ENCODE measurements around the gene CA12. TPM values are rescaled to one million over a fixed set of nuclear protein-coding genes. Genes with fewer than 3 reads are reported as not detected.

The CA12 gene
- total and polyA plus RNA-seq, 2 experiments from 2014 or later = 0.03 TPM; not detected in 1

- no peak for DNase-seq (ENCODE audit: low read depth in 1 of 2, low spot score in 1 of 2)
These were observed 40.8 kb downstream of the CA12 start for GRCh38 chr15:63340878-63341277.

GRCh38 chr15:63340353-63340752, 41.3 kb downstream of the CA12 start:
- H3K4me3 ChIP-seq = no peak overlapping the region
- no peaks in the 10 kb centered on the region for H3K36me3 ChIP-seq
- no peak overlapping the region for H3K27ac ChIP-seq
- DNase-seq (ENCODE audit: low read depth in 1 of 2, low spot score in 1 of 2) = no peak
- no peaks in the 10 kb centered on the region for H3K9me3 ChIP-seq (ENCODE audit: low read depth)
- TF ChIP-seq CTCF (IDR thresholded peaks at IDR 0.05; ENCODE audit: low read depth, low read length) = no peak
- no peaks in the 10 kb centered on the region for H3K4me1 ChIP-seq (ENCODE audit: low read depth)
- H3K27me3 ChIP-seq = no peaks in the 10 kb centered on the region

More at GRCh38 chr15:63340878-63341277, 40.8 kb downstream of the CA12 start:
- no peaks in the 10 kb centered on the region for H3K27me3 ChIP-seq
- no peak for TF ChIP-seq CTCF (IDR thresholded peaks at IDR 0.05; ENCODE audit: low read depth, low read length)
- no peaks in the 10 kb centered on the region for H3K4me1 ChIP-seq (ENCODE audit: low read depth)
- no peak overlapping the region for H3K4me3 ChIP-seq
- H3K27ac ChIP-seq = no peak overlapping the region
- no peaks in the 10 kb centered on the region for H3K36me3 ChIP-seq
- H3K9me3 ChIP-seq (ENCODE audit: low read depth) = no peaks in the 10 kb centered on the region

- no peaks in the 10 kb centered on the region for H3K9me3 ChIP-seq (ENCODE audit: low read depth)
- no peaks in the 10 kb centered on the region for H3K27me3 ChIP-seq
- TF ChIP-seq CTCF (IDR thresholded peaks at IDR 0.05; ENCODE audit: low read depth, low read length) = no peak
- no peak for DNase-seq (ENCODE audit: low read depth in 1 of 2, low spot score in 1 of 2)
- no peak overlapping the region for H3K27ac ChIP-seq
- no peaks in the 10 kb centered on the region for H3K36me3 ChIP-seq
- H3K4me1 ChIP-seq (ENCODE audit: low read depth) = no peaks in the 10 kb centered on the region
- no peak overlapping the region for H3K4me3 ChIP-seq
These were observed 41.8 kb downstream of the CA12 start for GRCh38 chr15:63339836-63340235.

GRCh38 chr15:63339006-63339766, 42.5 kb downstream of the CA12 start:
- DNase-seq (ENCODE audit: low read depth in 1 of 2, low spot score in 1 of 2) = no peak
- TF ChIP-seq CTCF (IDR thresholded peaks at IDR 0.05; ENCODE audit: low read depth, low read length) = no peak
- no peak overlapping the region for H3K4me3 ChIP-seq
- no peaks in the 10 kb centered on the region for H3K4me1 ChIP-seq (ENCODE audit: low read depth)
- no peaks in the 10 kb centered on the region for H3K9me3 ChIP-seq (ENCODE audit: low read depth)
- H3K27ac ChIP-seq = no peak overlapping the region
- H3K27me3 ChIP-seq = no peaks in the 10 kb centered on the region
- no peaks in the 10 kb centered on the region for H3K36me3 ChIP-seq

- no peak for TF ChIP-seq CTCF (IDR thresholded peaks at IDR 0.05; ENCODE audit: low read depth, low read length)
- Histone ChIP-seq H3K4me3 (no peak overlapping the region), H3K27me3 (no peaks in the 10 kb centered on the region), H3K27ac (no peak overlapping the region), H3K4me1 (ENCODE audit: low read depth) (no peaks in the 10 kb centered on the region), H3K36me3 (no peaks in the 10 kb centered on the region), H3K9me3 (ENCODE audit: low read depth) (no peaks in the 10 kb centered on the region)
- peak in 1 of 2 donors; percentile 27 for DNase-seq (ENCODE audit: low read depth in 1 of 2, low spot score in 1 of 2)
These were observed 43.5 kb downstream of the CA12 start for GRCh38 chr15:63338170-63338569.

Measured in cardiac muscle cell (in vitro differentiated cells and primary cell).